Glomerular visceral epithelial cell (primary cell): Measurements from ENCODE around the gene RABGAP1L.
"Not testable (repeated sequence)": the region's sequence is repeated elsewhere in the genome, so short reads cannot be mapped to it uniquely, and the experiment has no call there.

Source experiments
- DNase-seq: peaks from one replicate; pipeline ENCODE4 v3.0.0-alpha.2; 2016; ENCODE audit errors: extremely low spot score

Gene RABGAP1L

DNA sequence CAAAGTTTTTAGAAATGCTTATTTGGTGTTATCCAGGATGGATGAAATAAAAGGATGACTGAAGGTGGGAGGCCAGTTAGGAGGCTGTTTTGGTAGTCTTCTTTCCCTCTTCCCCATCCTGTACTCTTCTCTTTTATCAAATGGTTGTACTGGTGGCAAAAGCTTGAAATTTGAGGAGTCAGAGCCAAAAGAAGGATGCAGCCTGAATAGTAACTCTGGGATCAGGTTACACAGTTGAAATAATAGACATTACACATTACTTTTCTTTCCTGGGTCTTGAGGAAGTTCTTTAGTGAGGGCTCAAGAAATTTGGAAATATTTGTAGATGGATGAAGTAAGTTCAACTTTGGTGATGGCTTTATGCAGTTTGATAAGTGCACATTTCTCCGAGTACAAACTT, 397.1 kb downstream of the RABGAP1L start:
- no peak for DNase-seq

DNA sequence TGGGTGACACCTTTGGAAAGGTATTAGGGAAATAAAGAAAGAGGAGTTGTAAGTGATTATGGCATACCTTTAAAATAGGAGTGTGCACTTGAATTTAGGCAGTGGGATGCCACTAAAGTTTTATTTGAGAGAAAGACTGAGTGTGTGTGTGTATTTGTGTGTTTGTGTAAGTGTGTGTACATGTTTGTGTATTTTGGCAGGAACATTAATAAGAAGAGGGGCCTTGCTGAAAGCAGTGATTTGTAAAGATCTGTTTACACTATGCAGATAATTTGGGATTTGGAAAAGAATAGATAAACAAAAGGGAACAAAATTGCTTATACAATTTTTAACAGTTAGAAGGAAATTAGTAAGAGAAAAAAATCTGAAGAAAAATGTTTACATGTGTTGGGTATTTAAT, 409.2 kb downstream of the RABGAP1L start:
- no peak for DNase-seq

DNA sequence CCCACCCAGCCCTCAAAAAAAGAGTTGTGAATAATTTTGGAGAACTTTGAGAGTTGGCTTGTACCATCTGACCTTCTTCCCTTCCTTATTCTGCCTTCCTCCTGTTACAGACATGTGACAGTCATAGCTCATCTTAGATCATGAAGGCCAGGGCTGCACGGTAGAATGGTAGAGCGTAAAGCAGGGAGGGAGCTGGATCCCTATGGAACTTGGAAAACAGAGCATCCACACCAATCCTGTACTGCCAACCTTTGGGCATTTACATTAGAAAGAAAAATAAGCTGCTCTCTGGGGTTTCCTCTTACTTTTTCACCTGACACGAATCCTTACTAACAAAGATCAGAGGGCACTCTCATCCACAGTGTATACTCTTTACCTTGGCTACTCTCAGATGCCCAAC, 409.9 kb downstream of the RABGAP1L start:
- DNase-seq: no peak

DNA sequence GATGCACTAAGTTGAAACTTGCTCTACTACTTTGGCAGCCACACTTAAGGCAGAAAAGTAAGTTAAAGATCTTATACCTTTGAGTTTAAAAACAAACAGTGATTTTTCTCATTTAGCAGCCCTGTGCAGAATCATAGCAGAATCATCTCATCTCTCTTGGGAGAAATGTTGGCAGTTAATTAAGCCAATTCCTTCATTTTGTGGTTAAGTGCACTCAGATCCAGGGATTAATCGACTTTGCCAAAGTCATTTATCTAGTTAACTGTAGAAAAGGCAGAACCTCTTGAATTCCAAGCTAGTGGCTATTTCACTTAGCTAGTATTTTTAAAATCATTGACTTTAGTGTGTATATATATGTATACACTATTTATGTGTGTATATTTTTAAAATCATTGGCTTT, 413.5 kb downstream of the RABGAP1L start:
- DNase-seq: no peak

DNA sequence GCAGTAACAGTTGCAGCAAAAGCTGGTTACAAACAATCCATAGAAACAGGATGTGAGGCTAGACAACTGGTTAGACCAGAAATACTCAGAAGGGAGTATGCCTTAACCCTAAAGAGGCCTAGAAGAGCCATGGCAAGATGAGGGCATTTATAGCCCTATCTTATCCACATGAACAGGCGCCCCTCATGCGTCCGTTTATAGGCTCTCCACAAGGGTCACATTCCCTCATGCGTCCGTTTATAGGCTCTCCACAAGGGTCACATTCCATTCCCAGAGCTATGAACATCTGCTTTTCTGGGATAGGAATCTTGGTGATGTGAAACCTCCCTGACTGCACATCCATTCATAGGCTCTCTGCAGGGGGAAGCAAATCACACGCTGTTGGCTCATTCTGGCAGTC, 416.8 kb downstream of the RABGAP1L start:
- not testable (repeated sequence) for DNase-seq

DNA sequence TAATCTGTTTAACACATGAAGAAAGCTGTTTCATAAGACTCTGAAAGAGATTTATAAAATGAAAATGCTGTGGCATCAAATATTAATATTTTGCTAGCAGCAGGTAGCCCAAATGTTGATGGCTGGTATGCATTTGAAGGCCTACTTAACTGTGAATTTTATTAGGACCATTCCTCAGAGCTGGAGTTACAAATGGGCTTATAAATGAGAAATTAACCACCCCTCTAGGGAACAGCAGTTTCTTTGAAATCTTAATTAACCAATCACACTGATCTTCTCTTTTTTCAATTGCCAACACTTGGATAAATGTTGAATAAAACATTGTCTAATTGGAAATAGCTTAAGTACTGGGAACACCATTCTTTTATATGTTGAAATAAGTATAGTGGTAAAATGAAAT, 418.4 kb downstream of the RABGAP1L start:
- no peak for DNase-seq

DNA sequence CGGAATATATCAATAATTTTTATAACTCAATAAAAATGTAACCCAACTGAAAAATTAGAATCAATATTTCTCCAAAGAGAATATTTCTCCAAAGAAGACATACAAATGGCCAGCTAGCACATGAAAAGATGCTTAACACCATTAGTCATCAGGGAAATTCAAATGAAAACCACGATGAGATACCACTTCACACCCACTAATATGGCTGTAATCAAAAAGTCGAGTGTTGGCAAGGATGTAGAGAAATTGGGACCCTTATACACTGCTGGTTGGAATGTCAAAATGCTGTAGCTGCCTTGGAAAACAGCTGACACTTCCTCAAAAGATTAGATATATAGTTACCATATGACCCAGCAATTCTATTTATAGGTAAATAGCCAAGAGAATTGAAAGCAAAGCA, 421.5 kb downstream of the RABGAP1L start:
- DNase-seq: no peak

DNA sequence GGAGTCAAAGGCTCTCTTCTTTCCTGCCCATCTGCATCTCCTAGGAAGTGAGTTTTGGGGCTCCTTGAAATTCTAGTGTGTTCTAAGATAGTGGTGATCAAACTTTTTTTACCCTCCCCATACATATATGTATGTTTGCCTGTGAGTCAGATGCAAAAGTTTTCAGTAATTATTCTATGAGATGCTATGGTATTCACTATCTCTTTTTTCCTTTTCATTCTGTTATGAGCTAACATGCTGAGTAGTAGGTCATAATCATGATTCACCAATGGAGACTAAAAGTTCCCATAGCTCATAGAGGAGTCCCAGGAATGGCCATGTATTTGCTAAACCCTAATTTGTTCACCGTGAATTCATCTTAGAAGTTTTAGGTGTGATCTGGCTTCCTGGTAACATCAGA, 424.0 kb downstream of the RABGAP1L start:
- DNase-seq: no peak

DNA sequence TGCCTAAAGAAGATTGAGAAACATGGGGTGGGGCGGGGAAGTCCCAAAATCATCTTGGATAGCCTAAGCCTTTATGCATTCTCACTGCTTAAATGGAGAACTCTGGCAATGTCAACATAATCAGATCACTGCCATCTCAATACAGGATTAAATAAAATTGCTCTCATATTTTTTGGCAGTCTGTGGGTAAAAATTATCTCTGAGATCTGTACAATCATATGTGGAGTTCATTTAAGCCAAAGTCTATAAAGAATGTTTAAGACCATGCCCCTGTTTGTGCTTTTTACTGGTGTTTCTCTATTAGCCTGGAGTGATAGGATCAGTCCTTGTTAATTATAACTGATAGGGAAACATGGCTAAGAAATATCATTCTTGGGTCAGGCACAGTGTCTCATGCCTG, 424.8 kb downstream of the RABGAP1L start:
- no peak for DNase-seq

DNA sequence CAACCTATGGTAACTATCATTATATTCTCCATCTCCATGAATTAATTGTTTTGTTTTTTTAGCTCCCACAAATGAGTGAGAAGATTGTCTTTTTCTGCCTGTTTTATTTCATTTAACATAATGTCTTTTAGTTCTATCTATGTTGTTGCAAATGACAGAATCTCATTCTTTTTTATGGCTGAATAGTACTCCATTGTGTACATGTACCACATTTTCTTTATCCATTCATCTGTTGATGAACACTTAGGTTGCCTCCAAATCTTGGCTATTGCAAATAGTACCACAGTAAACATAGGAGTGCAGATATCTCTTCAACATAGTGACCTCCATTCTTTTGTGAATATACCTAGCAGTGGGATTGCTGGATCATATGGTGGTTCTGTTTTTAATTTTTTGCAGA, 429.3 kb downstream of the RABGAP1L start:
- DNase-seq: not testable (repeated sequence)

DNA sequence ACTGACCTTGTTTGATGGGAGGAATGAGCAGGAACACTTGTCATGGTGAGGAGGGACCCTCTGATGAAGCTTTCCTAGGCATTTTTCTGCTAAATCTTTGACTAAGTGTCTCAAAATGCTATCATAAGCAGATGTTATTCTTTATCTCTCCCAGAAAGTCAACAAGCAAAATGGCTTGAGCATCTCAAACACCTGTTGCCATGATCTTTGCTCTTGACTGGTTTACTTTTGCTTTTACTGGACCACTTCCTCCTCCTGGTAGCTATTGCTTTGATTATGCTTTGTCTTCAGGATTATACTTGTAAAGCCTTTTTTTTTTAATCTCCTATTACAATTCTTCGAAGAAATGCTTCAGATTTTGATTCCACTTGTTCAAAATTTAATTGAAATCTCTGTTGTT, 445.9 kb downstream of the RABGAP1L start:
- DNase-seq: no peak

DNA sequence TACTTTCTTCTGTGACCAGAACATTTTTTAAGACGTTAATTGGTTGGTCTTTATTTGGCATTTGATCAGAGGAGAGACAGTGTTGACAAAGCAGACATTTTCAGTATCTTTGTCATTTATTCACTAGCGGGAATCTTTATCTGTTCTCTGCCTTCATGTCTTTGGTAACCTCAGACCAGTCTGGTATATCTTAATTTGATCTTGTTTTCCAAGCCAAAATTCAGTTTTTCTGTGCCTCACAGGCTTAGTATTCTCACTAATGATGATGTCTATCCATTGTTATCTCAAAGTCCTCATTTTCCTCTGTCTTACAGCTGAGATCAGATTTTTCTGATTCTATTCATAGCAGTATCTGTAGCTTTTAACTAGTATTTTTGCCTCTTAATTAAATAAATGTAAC, 447.2 kb downstream of the RABGAP1L start:
- DNase-seq: no peak

DNA sequence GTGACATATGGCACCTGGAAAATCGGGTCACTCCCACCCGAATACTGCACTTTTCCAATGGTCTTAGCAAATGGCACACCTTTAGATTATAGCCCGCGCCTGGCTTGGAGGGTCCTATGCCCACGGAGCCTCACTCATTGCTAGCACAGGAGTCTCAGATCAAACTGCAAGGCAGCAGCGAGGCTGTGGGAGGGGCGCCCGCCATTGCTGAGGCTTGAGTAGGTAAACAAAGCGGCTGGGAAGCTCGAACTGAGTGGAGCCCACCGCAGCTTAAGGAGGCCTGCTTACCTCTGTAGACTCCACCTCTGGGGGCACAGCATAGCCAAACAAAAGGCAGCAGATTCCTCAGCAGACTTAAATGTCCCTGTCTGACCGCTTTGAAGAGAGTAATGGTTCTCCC, 458.6 kb downstream of the RABGAP1L start:
- not testable (repeated sequence) for DNase-seq

DNA sequence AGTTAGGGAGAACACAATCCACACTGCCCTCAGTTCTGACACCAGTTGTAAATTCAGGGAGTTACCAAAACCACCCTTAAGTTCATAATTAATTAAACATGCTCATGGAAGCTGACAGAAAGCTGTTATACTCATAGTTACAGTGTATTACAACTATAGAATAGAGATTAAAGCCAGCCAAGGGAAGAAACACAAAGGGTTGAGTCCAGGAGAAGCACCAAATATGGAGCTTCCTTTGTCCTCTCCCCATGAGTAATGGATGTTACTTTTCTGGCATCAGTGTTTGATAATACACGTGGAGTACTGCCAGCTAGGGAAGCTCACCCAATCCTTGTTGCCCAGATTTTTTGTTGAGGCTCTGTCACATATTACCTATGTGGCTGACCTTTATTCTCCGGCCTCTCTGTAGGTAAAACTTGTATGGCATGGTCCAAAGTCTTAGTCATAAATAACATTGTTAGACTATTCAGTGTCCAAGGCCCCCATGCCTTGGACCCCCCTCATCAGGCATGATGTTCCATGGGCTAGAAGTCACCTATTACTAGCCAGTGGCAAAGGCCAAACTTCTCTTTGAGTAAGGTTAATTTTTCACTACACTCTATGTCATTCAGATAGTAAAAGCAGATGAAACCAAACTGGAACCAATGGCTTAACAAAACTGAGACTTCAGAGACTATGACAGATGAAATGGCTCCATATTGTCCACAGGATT, 464.2 kb downstream of the RABGAP1L start:
- DNase-seq: no peak

DNA sequence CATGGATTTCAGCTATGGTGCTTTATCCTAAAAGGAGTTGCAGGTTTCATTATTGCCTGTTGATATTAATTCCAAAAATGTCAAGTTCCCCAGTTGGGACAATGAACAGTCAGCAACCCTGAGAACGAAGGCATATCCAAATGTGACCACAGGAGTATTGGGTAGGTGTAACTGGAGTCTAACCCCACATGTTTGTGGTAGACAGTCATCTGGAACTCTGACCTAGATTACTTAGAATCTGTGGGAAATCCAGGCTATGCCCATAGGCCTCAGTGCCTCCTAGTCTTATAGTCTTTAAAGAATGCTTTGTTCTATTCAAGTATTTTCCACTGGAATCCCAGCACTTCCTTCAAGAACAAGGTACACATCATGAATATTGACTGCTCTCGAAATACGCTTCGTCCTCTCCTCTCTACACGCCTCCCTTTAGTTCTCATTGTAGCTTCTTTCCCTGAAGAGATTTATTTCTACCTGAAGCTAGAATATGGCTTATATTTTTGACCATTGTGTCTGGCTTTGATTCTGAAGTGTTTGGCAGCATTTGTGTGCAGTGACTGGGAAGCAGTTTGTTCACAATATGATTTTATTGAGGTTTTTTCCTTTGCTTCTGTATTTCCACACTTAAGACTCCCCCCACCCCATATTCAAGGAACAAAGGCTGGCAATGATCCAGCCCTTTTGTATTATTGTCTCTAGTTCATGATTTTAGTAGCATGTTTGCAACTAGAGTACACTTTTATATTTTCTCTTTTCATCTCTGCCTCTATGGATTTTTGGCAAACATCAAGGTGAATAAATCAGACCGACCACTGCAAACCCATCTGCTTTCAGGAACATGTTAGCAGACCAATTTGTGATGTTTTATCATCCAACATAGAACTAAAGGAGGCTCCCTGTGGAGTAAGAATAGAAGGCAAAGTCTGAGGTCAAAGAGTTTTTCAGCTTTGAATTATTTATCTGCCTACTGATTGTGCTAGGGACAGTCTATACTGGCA, 467.0 kb downstream of the RABGAP1L start:
- peak; percentile 22 for DNase-seq

DNA sequence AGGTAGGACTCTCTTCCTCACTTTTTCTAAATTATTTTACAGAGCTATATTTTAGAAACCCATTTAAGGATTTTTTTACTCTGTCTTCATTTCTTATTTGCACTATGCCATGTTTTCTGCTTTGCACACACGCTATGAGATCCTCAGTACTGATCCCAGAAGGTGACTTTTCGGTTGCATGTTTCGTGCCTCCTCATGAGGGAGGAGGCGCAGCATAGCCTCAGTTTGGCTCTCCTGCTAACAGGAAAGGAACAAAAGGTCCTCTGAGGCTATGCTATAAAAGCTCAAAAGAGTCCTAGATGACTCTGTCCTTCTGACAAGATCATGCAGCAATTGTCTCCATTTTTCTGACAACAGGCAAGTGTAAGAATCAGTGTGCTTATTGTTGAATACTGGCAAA, 478.2 kb downstream of the RABGAP1L start:
- DNase-seq: no peak

DNA sequence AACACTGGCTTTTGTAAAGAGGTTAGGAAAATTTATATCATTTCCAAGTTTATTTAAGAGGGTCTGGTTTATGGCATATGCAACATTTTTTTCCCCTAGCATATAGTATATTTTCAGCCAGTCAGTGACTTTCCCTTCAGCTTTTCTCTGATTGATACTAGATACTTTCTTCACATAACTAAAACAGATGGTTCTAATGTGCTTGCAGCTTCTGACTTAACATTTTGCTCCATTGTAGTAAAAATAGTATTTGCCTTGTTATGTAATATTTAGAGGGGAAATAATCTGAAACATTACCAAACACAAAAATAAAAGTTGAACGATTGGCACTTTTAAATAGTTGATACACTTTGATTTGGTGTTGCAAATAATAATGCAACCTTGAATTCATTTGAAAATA, 480.1 kb downstream of the RABGAP1L start:
- DNase-seq: no peak

DNA sequence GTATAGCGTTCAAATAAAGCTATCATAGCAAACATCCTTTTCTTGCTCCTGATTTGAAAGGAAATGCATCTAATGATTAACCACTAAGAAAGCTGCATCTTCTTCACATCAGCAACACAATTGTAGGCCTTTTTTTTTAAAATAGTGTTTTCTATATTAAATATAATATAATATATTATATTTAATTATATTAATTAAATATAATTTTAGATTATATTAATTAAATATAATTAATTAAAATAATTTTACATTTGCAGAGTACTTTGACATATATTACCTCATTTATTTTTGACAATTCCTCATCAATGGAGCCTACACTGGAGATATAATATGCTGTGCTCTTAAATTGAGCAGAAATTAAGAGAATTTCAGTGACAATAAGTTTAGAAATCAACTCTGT, 481.5 kb downstream of the RABGAP1L start:
- no peak for DNase-seq

DNA sequence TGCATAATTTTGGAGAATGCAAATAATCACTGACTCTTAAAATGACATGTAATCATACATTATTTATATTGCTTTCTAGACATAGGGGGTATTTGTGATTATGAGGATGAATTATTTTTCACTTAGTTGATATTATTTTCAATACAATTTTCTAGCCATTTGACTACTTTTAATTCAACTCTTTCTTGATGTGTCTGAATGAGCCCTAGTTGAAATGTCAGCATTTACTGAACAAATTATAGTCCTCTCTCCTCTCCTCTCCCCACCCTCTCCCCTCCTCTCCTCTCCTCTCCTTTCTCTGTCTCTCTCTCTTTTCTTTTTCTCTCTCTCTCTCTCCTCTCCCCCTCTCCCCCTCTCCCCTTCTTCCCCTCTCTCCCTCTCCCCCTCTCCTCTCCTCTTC, 483.1 kb downstream of the RABGAP1L start:
- DNase-seq: no peak

DNA sequence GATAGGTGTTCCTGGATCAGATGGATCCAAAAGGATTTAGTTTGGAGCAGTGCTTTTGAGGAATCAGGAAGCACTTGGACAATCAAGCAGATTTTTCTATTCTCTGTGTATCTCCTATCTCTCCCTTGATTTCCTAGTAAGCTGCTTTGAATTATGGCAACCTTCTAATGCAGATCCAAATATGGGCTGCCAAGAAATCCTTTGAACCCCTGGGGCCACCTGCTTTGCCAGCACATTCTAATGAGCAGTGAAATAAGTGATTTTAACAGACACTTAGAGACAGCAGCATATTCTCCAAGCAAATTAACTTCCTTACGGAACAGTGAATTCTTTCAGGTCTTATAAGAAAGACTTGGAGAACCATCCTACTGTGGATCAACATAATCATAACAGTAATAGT, 483.9 kb downstream of the RABGAP1L start:
- DNase-seq: no peak

DNA sequence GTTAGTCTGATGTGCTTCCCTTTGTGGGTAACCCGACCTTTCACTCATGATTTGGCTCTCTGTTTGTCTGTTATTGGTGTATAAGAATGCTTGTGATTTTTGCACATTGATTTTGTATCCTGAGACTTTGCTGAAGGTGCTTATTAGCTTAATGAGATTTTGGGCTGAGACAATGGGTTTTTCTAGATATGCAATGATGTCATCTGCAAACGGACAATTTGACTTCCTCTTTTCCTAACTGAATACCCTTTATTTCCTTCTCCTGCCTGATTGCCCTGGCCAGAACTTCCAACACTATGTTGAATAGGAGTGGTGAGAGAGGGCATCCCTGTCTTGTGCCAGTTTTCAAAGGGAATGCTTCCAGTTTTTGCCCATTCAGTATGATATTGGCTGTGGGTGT, 490.3 kb downstream of the RABGAP1L start:
- DNase-seq: not testable (repeated sequence)

DNA sequence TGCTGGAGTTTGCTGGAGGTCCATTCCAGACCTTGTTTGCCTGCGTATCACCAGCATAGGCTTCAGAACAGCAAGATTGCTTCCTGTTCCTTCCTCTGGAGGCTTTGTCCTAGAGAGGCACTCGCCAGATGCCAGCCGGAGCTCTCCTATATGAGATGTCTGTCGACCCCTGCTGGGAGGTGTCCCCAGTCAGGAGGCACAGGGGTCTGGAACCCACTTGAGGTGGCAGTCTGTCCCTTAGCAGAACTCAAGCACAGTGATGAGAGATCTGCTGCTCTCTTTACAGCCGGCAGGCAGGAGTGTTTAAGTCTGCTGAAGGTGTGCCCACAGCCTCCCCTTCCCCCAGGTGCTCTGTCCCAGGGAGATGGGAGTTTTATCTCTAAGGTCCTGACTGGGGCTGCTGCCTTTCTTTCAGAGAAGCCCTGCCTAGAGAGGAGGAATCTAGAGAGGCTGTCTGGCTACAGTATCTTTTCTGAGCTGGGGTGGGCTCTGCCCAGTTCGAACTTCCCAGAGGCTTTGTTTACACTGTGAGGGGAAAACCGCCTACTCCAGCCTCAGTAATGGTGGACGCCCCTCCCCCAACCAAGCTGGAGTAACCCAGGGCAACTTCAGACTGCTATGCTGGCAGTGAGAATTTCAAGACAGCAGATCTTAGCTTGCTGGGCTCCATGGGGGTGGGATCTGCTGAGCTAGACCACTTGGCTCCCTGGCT, 493.4 kb downstream of the RABGAP1L start:
- DNase-seq: no peak
